Ovary (tissue), 3 donors: Measurements from ENCODE around the gene ZSCAN22.

Source experiments
- EP300 ChIP-seq: sonication (generic); formaldehyde crosslinking; IDR thresholded peaks from one replicate; pipeline ENCODE4 v1.6.1; 2017; ENCODE audit warnings: antibody characterized with exemption
- TF ChIP-seq, protein P1 (sequence below), 3 donors: fragments of 450-650 bp in 2 of 3; fragments of 200-600 bp in 1 of 3; IDR thresholded peaks; one replicate each; pipeline versions ENCODE4 v1.5.1 to v1.8.0; 2016 to 2022; ENCODE audit warnings: antibody characterized with exemption in 3 of 3, mild to moderate bottlenecking in 1 of 3
- donor health status: DM: no; HTN: no; CAD: no.

DNA sequence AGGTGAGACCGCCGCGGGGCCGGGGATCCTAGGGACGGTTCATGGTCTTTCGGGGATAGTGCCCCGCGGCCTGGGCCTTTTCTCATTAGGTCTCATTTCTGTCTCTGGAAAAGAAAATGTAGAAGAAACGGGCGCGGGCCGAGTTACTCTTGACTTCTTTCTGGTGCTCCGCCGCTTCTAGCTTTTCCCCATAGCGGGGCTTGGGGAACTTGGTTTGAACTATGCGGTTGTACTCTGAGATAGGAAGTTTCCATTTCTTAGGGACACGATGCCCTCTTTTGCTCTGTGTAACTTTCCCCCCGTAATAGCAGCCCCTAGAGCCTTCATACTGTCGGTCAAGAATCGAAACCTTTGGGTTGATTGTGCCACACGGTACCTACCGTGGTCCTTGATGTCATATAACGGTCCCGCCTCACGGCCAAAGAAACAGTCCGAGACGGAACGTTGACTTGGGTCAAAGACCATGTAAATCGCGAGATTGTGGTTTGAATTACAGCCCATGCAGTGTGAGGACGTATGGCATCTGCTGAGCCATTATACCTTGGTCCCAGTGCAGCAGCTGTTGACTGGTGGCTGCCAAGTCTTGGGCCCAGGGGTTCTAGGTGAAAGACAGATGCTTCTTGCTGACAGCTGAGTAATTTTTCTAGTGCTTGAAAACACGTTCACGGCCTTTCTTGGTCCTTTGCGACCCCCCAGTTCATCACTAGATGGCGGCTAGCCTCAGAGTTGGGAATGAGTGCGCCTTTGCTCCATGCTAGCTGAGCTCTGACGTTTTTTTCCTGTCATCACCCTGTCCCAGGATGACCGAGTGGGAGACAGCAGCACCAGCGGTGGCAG, 60.8 kb downstream of the ZSCAN22 start:
- TF ChIP-seq, protein P1, sequence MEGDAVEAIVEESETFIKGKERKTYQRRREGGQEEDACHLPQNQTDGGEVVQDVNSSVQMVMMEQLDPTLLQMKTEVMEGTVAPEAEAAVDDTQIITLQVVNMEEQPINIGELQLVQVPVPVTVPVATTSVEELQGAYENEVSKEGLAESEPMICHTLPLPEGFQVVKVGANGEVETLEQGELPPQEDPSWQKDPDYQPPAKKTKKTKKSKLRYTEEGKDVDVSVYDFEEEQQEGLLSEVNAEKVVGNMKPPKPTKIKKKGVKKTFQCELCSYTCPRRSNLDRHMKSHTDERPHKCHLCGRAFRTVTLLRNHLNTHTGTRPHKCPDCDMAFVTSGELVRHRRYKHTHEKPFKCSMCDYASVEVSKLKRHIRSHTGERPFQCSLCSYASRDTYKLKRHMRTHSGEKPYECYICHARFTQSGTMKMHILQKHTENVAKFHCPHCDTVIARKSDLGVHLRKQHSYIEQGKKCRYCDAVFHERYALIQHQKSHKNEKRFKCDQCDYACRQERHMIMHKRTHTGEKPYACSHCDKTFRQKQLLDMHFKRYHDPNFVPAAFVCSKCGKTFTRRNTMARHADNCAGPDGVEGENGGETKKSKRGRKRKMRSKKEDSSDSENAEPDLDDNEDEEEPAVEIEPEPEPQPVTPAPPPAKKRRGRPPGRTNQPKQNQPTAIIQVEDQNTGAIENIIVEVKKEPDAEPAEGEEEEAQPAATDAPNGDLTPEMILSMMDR (IDR thresholded peaks at IDR 0.05), result no peak
- TF ChIP-seq EP300, result no peak
